ENCODE measurements around the gene F11. TPM values are rescaled to one million over a fixed set of nuclear protein-coding genes. Genes with fewer than 3 reads are reported as not detected.
"Not testable (repeated sequence)": the region's sequence is repeated elsewhere in the genome, so short reads cannot be mapped to it uniquely, and the experiment has no call there.

Gene F11
- total RNA-seq, 1 donor from 2014 or later, result 0.30 TPM

DNA sequence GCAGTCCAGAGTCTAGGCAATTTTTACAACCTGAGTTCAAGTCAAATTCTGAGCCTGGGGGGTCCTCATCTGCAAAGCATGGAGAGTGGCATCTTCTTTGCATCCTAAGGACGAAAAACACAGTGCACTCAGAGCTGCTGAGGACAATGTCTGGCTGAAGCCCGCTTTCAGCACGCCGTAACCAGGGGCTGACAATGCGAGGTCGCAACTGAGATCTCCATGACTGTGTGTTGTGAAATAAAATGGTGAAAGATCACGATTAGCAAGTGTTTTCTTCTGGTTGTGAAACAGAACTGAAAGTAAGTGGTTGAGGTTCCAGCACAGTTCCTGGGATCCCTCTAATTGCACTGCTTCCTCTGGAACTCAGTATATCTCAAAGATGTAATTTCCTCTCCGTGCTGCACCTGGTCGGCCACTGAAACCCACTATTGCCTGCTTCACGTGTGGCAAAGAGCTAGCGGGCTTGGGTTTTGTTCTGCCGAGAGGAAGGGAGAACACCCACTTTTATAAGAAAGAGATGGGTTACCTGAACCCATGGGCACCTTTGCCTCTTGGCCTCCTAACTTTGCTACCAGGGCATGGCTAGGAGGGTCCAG lies 7.7 kb upstream of the F11 start:
- Histone ChIP-seq H3K4me1 (no peaks in the 10 kb centered on the region), H3K9me3 (replicated peaks) (no peaks in the 10 kb centered on the region), H3K27ac (replicated peaks) (no peak overlapping the region), H3K36me3 (no peaks in the 10 kb centered on the region), H3K4me3 (no peak overlapping the region), H3K27me3 (ENCODE audit: low read depth) (no peaks in the 10 kb centered on the region)
- intact Hi-C loops (cut with micrococcal nuclease), result no loop called here
- DNase-seq, result no peak
- no peak for TF ChIP-seq CTCF (IDR thresholded peaks at IDR 0.05; ENCODE audit: borderline replicate concordance)

DNA sequence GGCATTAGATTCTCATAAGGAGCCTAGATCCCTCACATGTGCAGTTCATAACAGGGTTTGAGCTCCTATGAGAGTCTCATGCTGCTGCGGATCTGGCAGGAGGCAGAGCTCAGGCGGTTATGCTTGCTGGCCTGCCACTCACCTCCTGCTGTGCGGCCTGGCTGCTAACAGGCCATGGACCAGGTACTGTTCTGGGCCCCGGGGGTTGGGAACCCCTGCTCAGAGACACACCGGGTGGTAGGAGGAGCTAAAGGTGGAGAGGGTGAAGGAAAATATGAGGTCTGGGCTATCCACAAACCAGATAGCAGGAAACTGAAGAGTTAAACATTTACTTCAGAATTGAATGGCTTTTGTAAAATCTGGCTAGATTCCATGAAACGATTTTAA lies 5.9 kb upstream of the F11 start:
- no peaks in the 10 kb centered on the region for H3K9me3 ChIP-seq (replicated peaks)
- no peak overlapping the region for H3K27ac ChIP-seq (replicated peaks)
- intact Hi-C loops (cut with micrococcal nuclease), result no loop called here
- no peaks in the 10 kb centered on the region for H3K27me3 ChIP-seq (ENCODE audit: low read depth)
- TF ChIP-seq CTCF (IDR thresholded peaks at IDR 0.05; ENCODE audit: borderline replicate concordance), result no peak
- no peak overlapping the region for H3K4me3 ChIP-seq
- H3K36me3 ChIP-seq, result no peaks in the 10 kb centered on the region
- H3K4me1 ChIP-seq, result no peaks in the 10 kb centered on the region
- DNase-seq, result no peak

GRCh38 chr4:186260504-186261448 lies 5.2 kb upstream of the F11 start:
- Histone ChIP-seq H3K4me1 (no peaks in the 10 kb centered on the region), H3K36me3 (no peaks in the 10 kb centered on the region), H3K27me3 (ENCODE audit: low read depth) (no peaks in the 10 kb centered on the region), H3K27ac (replicated peaks) (no peak overlapping the region), H3K9me3 (replicated peaks) (no peaks in the 10 kb centered on the region), H3K4me3 (no peak overlapping the region)
- TF ChIP-seq CTCF (IDR thresholded peaks at IDR 0.05; ENCODE audit: borderline replicate concordance), result no peak
- no peak for DNase-seq
- intact Hi-C loops (cut with micrococcal nuclease), result no loop called here

GRCh38 chr4:186264660-186265059 lies 1.3 kb upstream of the F11 start:
- no peaks in the 10 kb centered on the region for H3K36me3 ChIP-seq
- no peaks in the 10 kb centered on the region for H3K9me3 ChIP-seq (replicated peaks)
- peaks cover 16% of the 10 kb centered on the region for H3K27me3 ChIP-seq (ENCODE audit: low read depth)
- no peak overlapping the region for H3K4me3 ChIP-seq
- TF ChIP-seq CTCF (IDR thresholded peaks at IDR 0.05; ENCODE audit: borderline replicate concordance), result no peak
- no peaks in the 10 kb centered on the region for H3K4me1 ChIP-seq
- intact Hi-C loops (cut with micrococcal nuclease), result no loop called here
- no peak for DNase-seq
- H3K27ac ChIP-seq (replicated peaks), result no peak overlapping the region

GRCh38 chr4:186265250-186265649 lies 739 bp upstream of the F11 start:
- H3K36me3 ChIP-seq; H3K27ac ChIP-seq (replicated peaks); intact Hi-C loops (cut with micrococcal nuclease); DNase-seq; H3K4me3 ChIP-seq; H3K4me1 ChIP-seq; H3K9me3 ChIP-seq (replicated peaks): not testable (repeated sequence)
- H3K27me3 ChIP-seq (ENCODE audit: low read depth), result peaks cover 16% of the 10 kb centered on the region

All from left ventricle myocardium inferior (tissue), 1 donor.